Measurements from ENCODE around the gene FIS1.
"Not testable (repeated sequence)": the region's sequence is repeated elsewhere in the genome, so short reads cannot be mapped to it uniquely, and the experiment has no call there.

Gene FIS1

DNA sequence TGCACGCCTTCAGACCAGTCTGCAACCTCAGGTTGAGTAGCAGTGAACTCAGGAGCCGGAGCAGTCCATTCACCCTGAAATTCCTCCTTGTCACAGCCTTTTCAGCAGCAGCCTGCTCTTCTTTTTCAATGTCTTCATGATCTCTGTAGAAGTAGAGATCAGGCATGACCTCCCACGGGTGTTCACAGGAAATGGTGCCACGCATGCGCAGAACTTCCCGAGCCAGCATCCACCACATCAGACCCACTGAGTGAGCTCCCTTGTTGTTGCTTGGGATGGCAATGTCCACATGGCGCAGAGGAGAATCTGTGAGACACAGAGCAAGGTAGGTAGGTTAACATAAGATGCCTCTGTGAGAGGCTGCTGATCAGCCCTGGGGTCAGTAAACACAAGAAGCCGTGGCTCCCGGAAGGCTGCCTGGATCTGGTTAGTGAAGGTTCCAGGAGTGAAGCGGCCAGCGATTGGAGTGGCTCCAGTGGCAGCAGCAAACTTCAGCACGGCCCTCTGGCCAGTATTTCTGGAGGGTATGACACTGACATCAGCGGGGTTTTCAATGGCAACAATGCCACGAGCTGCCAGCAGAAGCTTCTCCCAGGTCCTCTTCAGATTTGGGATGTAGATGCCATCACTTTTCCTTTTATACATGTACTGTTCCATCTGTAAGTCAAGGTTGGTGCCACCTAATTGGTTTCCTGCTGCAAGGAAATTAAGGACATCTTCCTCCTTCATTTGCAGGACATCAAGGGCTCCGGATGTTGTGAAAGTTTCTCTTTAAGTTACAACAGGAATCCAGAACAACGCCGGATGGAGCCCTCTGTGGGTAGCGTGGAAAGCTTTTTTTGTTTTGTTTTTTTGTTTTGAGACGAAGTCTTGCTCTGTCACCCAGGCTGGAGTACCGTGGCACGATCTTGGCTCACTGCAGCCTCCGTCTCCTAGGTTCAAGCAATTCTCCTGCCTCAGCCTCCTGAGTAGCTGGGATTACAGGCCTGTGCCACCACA, 40.8 kb downstream of the FIS1 start:
- DNase-seq (ENCODE audit: low read depth), result not testable (repeated sequence)

DNA sequence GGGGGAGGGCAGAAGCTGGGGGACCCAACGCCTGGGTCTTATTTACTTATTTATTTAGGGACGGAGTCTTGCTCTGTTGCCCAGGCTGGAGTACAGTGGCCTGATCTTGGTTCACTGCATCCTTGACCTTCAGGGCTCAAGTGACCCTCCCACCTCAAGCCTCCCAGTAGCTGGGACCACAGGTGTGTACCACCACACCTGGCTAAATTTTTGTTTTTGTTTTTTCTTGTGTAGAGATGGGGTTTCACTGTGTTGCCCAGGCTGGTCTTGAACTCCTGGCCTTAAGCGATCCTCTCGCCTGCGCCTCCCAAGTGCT, 42.3 kb downstream of the FIS1 start:
- DNase-seq (ENCODE audit: low read depth), result no peak

DNA sequence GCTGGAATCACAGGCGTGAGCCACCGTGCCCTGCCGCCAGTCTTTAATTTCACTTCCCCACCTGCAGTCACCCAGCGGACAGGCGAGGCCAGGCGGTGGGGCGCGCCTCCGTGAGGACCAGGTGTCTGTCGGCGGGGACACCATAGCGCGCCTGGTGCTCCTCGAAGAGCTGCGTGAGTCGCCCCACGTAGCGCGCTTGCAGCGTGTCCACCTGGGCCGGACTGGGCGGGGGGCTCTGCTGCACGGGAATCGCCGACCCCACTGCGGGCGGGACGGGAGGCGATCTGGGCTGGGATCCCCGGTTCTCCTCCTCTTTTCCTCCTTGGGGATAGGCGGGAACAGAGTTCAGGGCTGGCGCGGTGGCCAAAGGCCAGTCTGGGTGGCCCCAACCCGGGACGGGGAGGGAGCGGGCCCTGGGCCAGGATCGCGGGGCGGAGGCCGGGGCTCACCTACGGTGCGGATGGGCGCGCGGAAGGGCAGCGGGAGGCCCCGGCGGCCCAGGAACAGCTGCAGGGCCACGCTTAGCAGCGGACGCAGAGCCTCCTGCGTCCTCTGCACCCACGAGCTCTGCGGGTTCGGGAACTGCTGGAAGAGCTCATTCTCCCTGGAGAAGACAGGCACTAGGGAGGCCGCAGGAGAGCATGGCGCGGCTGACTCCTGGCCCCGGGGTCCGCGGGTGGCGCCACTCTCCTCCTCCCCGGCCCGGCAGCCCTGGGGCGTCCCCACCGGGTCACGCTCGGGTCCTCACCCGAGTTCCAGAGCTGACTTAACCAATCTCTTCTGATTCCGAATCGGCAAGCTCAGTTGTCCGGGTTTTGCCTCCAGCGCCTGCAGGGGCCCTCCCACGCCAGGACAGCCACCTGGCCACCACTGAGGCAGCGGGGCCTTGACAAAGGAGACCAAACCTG, 42.9 kb downstream of the FIS1 start:
- no peak for DNase-seq (ENCODE audit: low read depth)

DNA sequence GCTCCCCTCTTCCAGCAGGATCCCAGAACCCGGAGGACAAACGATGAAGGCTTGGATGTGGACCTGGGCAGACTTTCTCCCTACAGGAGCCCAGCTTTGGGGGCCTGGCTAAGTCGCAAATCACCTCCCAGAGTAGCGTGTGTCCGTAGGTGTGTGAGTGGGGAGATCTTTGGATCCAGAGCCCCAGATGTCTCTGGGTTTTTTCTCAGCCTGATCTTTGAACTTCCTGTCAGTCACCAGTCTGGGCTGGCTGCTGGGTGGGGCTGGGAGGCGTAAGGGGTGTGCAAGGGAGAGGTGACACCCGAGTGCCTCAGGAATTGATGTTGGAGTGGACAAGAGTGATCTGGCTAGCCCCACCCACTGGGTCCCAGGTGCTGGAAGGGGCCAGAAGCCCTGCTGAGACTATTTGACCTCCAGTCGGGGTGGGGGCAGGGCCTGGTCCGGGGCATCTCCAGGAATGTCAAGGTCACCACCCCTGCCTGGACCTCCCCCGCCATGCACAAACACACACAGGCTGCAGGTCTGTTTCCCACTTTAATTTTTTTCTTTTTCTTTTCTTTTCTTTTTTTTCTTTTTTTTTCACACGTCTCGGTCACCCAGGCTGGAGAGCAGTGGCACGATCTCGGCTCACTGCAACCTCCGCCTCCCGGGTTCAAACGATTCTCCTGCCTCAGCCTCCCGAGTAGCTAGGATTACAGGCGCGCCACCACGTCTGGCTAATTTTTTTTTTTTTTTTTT, 43.9 kb downstream of the FIS1 start, which contains the start of gene MOGAT3:
Gene MOGAT3 (minus strand): TSS at position 175 of the 738 bp plus-strand sequence. CDS start 182 bp downstream, outside the sequence.
- DNase-seq (ENCODE audit: low read depth), result no peak

DNA sequence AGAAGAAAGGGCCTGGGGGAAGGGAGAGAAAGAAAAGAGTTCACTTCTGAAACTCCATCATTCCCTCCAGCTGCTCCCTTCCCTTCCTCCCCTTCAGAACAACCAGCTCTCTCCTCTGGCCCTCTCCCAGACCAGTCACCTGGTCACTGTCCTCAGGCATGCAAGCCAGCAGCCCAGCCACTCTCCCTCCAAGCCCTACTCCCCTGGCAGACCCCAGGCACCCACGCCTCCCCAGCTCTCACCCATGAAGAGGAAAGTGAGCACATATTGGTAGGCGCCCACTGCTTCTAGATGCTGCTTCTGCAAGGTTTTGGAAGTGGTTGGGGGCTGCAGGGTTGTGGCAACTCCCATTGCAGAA, 44.4 kb downstream of the FIS1 start:
- DNase-seq (ENCODE audit: low read depth), result no peak

DNA sequence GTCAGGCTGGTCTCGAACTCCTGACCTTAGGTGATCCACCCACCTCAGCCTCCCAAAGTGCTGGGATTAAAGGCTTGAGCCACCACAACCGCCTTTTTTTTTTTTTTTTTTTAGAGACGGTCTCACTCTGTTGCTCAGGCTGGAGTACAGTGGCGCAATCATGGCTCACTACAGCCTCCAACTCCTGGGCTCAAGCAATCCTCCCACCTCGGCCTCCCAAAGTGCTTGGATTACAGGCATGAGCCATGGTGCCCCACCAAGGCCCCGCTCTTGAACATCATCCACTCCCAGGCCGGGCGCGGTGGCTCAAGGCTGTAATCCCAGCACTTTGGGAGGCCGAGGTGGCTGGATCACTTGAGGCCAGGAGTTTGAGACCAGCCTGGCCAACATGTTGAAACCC, 45.4 kb downstream of the FIS1 start:
- DNase-seq (ENCODE audit: low read depth), result not testable (repeated sequence)

DNA sequence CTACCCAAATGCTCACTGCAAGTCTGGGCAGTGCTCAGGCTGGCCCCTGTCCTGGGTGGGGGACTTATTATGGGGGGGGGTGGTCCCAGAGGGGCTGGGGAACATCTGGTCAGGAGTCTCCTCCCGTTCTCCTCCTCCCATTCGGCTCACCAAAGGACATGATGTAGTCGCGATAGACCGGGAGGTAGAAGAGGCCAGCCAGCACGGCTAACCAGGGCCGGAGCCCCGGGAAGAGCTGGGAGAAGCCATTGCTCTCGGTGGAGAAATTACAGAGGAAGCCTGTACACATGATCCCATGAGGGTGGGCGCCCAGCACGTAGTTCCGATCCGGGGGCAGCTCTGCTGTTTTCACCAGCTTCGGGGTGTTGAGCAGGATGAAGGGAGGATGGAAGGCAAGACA, 46.4 kb downstream of the FIS1 start:
- DNase-seq (ENCODE audit: low read depth), result no peak

DNA sequence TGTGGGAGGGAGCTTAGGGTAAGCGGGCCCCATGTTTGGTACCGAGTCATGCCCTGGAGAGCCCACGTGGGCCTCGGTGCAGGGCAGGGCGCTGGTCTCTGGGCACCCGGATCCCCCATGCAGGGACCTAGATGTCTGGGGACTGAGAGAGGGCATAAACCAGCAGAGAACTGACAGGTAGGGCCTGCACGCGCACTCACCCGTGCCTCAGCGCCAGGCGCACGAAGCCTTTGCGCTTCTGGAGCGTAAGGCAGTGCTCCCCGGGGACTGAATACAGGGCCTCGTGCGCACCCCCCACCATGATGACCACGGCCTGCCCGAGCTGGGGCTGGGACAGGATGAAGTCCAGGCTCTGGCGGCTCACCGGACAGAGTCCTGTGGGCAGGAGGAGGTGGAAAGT, 46.9 kb downstream of the FIS1 start:
- DNase-seq (ENCODE audit: low read depth), result no peak

DNA sequence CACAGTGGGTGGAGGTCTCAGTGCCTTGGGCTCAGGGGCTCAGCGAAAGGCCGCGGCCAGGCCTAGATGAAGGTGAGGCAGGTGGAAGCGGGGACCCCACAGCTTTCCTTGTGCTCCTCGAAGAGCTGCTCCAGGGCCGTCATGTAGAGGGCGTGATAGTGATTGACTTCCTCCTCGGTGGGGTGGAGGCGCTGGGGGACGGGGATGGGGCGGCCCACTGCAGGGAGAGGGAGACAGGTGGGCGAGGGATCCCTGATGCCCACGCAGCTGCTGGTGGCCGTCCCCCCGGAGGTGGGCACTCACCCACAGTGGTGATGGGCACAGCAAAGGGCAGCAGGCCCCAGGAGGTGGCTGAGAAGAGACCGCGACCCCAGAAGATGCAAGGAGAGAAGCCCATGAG, 49.0 kb downstream of the FIS1 start:
- DNase-seq (ENCODE audit: low read depth), result no peak

All from stimulated activated CD8-positive, alpha-beta memory T cell treated with anti-CD3 and anti-CD28 coated beads, Interleukin-15, amount 100 ng/mL, for 1 hour (primary cell).